Ovary (tissue), 3 donors: ENCODE measurements around the gene MIDN.

Experiments
- CTCF ChIP-seq, 3 donors: fragments of 450-650 bp in 2 of 3; fragments of 200-600 bp in 1 of 3; IDR thresholded peaks; one replicate each; pipeline versions ENCODE4 v1.5.1 to v1.8.0; 2016 to 2022; ENCODE audit warnings: antibody characterized with exemption in 3 of 3, mild to moderate bottlenecking in 1 of 3
- EP300 ChIP-seq: sonication (generic); formaldehyde crosslinking; IDR thresholded peaks from one replicate; pipeline ENCODE4 v1.6.1; 2017; ENCODE audit warnings: antibody characterized with exemption
- POLR2A ChIP-seq: fragments of 450-650 bp; IDR thresholded peaks from one replicate; pipeline ENCODE4 v1.6.1; 2017; ENCODE audit warnings: antibody characterized with exemption, mild to moderate bottlenecking, moderate library complexity
- donor health status: DM: no; HTN: no; CAD: no.

GRCh38 chr19:1218751-1219567 is 29.4 kb upstream of the MIDN start:
- no peak for TF ChIP-seq CTCF (IDR thresholded peaks at IDR 0.05)
- no peak for TF ChIP-seq EP300
- TF ChIP-seq POLR2A = no peak
